Skin of body (tissue), 2 donors: ENCODE results near the gene ALG1L2. TPM values are rescaled to one million over a fixed set of nuclear protein-coding genes. Genes with fewer than 3 reads are reported as not detected.
"Not testable (repeated sequence)": the region's sequence is repeated elsewhere in the genome, so short reads cannot be mapped to it uniquely, and the experiment has no call there.

Experiments
- DNase-seq: peaks from one replicate; lab custom pipeline; 2025; lab: John Stamatoyannopoulos, UW
- total RNA-seq: library from RNA; depleted of rRNA; stranded (reverse); fragments of >200 nt; gene quantifications from one replicate; pipeline ENCODE4 v1.2.3, GENCODE V29; 2014

Gene ALG1L2
- total RNA-seq, 1 donor from 2014 or later = not detected

- DNase-seq = no peak
Measured at GRCh38 chr3:130093741-130094391, 12.2 kb downstream of the ALG1L2 start.

- DNase-seq = not testable (repeated sequence)
Measured at GRCh38 chr3:130094491-130094941, 12.9 kb downstream of the ALG1L2 start.

- DNase-seq = not testable (repeated sequence)
Measured at GRCh38 chr3:130095858-130096257, 14.2 kb downstream of the ALG1L2 start.

- DNase-seq = not testable (repeated sequence)
Measured at GRCh38 chr3:130097096-130097495, 15.5 kb downstream of the ALG1L2 start.

- not testable (repeated sequence) for DNase-seq
Measured at GRCh38 chr3:130097690-130098638, 16.3 kb downstream of the ALG1L2 start.

GRCh38 chr3:130098639-130099385 lies 17.2 kb downstream of the ALG1L2 start:
- DNase-seq = not testable (repeated sequence)

- DNase-seq = not testable (repeated sequence)
Measured at GRCh38 chr3:130102545-130102944, 20.9 kb downstream of the ALG1L2 start.

- DNase-seq = not testable (repeated sequence)
Measured at GRCh38 chr3:130104191-130104590, 22.6 kb downstream of the ALG1L2 start.

- not testable (repeated sequence) for DNase-seq
Measured at GRCh38 chr3:130107333-130107995, 25.8 kb downstream of the ALG1L2 start.

- not testable (repeated sequence) for DNase-seq
Measured at GRCh38 chr3:130108836-130109585, 27.4 kb downstream of the ALG1L2 start.

GRCh38 chr3:130110386-130111169 lies 28.9 kb downstream of the ALG1L2 start:
- DNase-seq = not testable (repeated sequence)

- DNase-seq = peak; percentile 97
Measured at GRCh38 chr3:130111185-130111864, 29.7 kb downstream of the ALG1L2 start.

- DNase-seq = peak; percentile 91
Measured at GRCh38 chr3:130111865-130112747, 30.5 kb downstream of the ALG1L2 start.

GRCh38 chr3:130112748-130113073 lies 31.1 kb downstream of the ALG1L2 start:
- DNase-seq = not testable (repeated sequence)

- DNase-seq = not testable (repeated sequence)
Measured at GRCh38 chr3:130115400-130115799, 33.8 kb downstream of the ALG1L2 start.

- DNase-seq = peak; percentile 81
Measured at GRCh38 chr3:130117933-130118332, 36.3 kb downstream of the ALG1L2 start.

GRCh38 chr3:130119824-130120223 lies 38.2 kb downstream of the ALG1L2 start:
- not testable (repeated sequence) for DNase-seq

- not testable (repeated sequence) for DNase-seq
Measured at GRCh38 chr3:130120291-130120690, 38.7 kb downstream of the ALG1L2 start.
